GM19372 (cell line): ENCODE data around the gene B4GALT6.

Experiments used
- ATAC-seq: cut with Tn5 transposase; IDR thresholded peaks from one replicate; pipeline ENCODE4 v1.9.1; 2021; ENCODE audit warnings: mild to moderate bottlenecking, low read depth, moderate library complexity; ENCODE audit not compliant: unreplicated experiment

The B4GALT6 gene

GRCh38 chr18:31598021-31598805 is 86.2 kb downstream of the B4GALT6 start:
- ATAC-seq = no peak

GRCh38 chr18:31596081-31596872 is 88.1 kb downstream of the B4GALT6 start:
- no peak for ATAC-seq

GRCh38 chr18:31595121-31595771 is 89.1 kb downstream of the B4GALT6 start:
- ATAC-seq = no peak

GRCh38 chr18:31592506-31593157 is 91.7 kb downstream of the B4GALT6 start:
- ATAC-seq = no peak

- ATAC-seq = no peak
Measured at GRCh38 chr18:31591628-31592027, 92.8 kb downstream of the B4GALT6 start, which contains the start of gene TTR. Gene TTR (plus strand): TSS chr18:31591877. CDS start chr18:31591903, 26 bp downstream.

- ATAC-seq = no peak
Measured at GRCh38 chr18:31591113-31591512, 93.3 kb downstream of the B4GALT6 start.

- ATAC-seq = no peak
Measured at GRCh38 chr18:31590570-31590969, 93.8 kb downstream of the B4GALT6 start.

- ATAC-seq = no peak
Measured at GRCh38 chr18:31587529-31587928, 96.9 kb downstream of the B4GALT6 start.

- no peak for ATAC-seq
Measured at GRCh38 chr18:31586616-31587015, 97.8 kb downstream of the B4GALT6 start.

GRCh38 chr18:31585991-31586390 is 98.4 kb downstream of the B4GALT6 start:
- ATAC-seq = no peak

GRCh38 chr18:31583185-31583854 is 101.1 kb downstream of the B4GALT6 start:
- ATAC-seq = no peak

GRCh38 chr18:31581498-31582197 is 102.7 kb downstream of the B4GALT6 start:
- ATAC-seq = no peak

GRCh38 chr18:31579375-31579774 is 105.0 kb downstream of the B4GALT6 start:
- no peak for ATAC-seq

GRCh38 chr18:31578126-31578525 is 106.3 kb downstream of the B4GALT6 start:
- no peak for ATAC-seq

GRCh38 chr18:31577195-31577594 is 107.2 kb downstream of the B4GALT6 start:
- ATAC-seq = no peak

- no peak for ATAC-seq
Measured at GRCh38 chr18:31576670-31577069, 107.7 kb downstream of the B4GALT6 start.

GRCh38 chr18:31575515-31576257 is 108.7 kb downstream of the B4GALT6 start:
- ATAC-seq = no peak

GRCh38 chr18:31574359-31574758 is 110.0 kb downstream of the B4GALT6 start:
- ATAC-seq = no peak
